ENCODE data around the gene AKR7A2. TPM values are rescaled to one million over a fixed set of nuclear protein-coding genes. Genes with fewer than 3 reads are reported as not detected.
A peak's percentile ranks its signal among the peaks of the same experiment; 100 is the strongest.

AKR7A2 gene
- total and polyA plus RNA-seq, 10 of the 15 experiments (the other 5 are each of a cell fraction or from before 2014, with no cell fraction given), result 1.3 to 114 (median 48.0) TPM

DNA sequence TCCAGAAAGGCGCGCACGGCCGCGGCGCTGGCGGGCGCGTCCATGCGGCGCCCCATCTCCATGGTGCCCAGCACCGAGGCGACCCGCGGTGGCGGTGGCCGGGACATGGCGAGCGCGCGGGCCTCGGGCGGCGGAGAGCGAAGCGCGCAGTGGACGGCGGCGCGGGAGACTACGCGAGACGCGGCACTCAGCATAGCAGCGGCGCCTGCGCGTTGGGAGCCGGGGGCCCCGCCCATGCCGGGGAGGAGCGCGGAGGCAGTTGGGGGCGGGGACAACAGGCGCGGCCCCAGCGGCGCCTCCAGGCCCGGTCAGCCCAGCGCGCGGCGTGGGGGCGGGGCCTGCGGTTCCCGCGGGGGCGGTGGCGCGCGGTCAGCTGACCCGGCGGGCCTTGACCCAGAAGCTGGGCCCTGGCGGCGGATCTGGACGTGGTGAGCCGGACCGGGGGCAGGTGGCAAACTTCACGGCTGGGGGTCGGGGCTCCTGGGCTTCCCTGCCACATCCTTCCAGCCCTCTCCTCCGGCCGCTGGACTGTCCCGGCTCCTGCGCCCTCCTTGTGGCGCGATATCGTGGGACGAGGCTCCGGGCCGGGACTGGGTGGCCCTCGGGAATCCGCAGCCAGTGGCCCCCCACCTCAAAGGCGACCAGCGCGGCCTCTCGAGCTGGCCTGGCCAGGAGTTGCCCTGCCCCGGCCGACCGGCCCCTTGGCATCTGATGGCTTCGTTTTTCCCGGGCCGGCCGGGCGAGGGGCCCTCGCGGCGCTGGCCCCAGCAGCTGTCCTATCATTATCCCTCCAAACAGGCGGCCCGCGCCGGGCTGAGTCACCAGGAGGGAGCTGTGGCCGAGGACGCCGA is at the start of gene AKR7A2, which contains the start of gene SLC66A1 (continued):
- TF ChIP-seq TAF1 (IDR thresholded peaks at IDR 0.05; ENCODE audit: borderline replicate concordance, low read depth, low read length) (peak; percentile 72; the same call in 1 of the 2 replicates), NRF1 (conservative IDR thresholded peaks at IDR 0.05; ENCODE audit: low read depth, low read length) (peak; percentile 69), NFYA (IDR thresholded peaks at IDR 0.05; ENCODE audit: borderline replicate concordance, low read depth, low read length) (no peak), SMAD1 (IDR thresholded peaks at IDR 0.05; ENCODE audit: low read depth, partially characterized antibody) (no peak), EGR1 (IDR thresholded peaks at IDR 0.05; ENCODE audit: borderline replicate concordance in 1 of 2, low read depth in 2 of 2, low read length in 2 of 2) (peak; percentile 23 to 99), SMARCA5 (IDR thresholded peaks at IDR 0.05) (0 out of 2 replicates have a peak, but pooled peaks have one; percentile 42), LARP7 (IDR thresholded peaks at IDR 0.05) (peak; percentile 91), BACH1 (IDR thresholded peaks at IDR 0.05; ENCODE audit: borderline replicate concordance) (peak; percentile 68), GATAD2B (conservative IDR thresholded peaks at IDR 0.05; ENCODE audit: low read depth) (peak; percentile 76; the same call in 1 of the 2 replicates), POLR2AphosphoS5 (IDR thresholded peaks at IDR 0.05; ENCODE audit: low read length) (peak; percentile 74), RUNX3 (IDR thresholded peaks at IDR 0.05; ENCODE audit: low read length) (peak; percentile 79), CREM (IDR thresholded peaks at IDR 0.05; ENCODE audit: low read depth) (0 out of 2 replicates have a peak, but pooled peaks have one; percentile 19), RB1 (IDR thresholded peaks at IDR 0.05; ENCODE audit: borderline replicate concordance) (peak; percentile 91), HDAC2 (IDR thresholded peaks at IDR 0.05) (no peak), RAD51 (IDR thresholded peaks at IDR 0.05) (0 out of 2 replicates have a peak, but pooled peaks have one; percentile 29), HCFC1 (IDR thresholded peaks at IDR 0.05; ENCODE audit: low read length) (peak; percentile 42), RELA (IDR thresholded peaks at IDR 0.05; ENCODE audit: borderline replicate concordance, partially characterized antibody) (peak; percentile 51), STAT3 (IDR thresholded peaks at IDR 0.05; ENCODE audit: low read depth, low read length) (no peak), NFYB (IDR thresholded peaks at IDR 0.05; ENCODE audit: insufficient read depth, low read depth, low read length) (0 out of 2 replicates have a peak, but pooled peaks have one; percentile 16)
- TF ChIP-seq, protein P1, sequence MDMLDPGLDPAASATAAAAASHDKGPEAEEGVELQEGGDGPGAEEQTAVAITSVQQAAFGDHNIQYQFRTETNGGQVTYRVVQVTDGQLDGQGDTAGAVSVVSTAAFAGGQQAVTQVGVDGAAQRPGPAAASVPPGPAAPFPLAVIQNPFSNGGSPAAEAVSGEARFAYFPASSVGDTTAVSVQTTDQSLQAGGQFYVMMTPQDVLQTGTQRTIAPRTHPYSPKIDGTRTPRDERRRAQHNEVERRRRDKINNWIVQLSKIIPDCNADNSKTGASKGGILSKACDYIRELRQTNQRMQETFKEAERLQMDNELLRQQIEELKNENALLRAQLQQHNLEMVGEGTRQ (IDR thresholded peaks at IDR 0.05; ENCODE audit: borderline replicate concordance, low read depth, low read length), result peak; percentile 53
- TF ChIP-seq, protein P2, sequence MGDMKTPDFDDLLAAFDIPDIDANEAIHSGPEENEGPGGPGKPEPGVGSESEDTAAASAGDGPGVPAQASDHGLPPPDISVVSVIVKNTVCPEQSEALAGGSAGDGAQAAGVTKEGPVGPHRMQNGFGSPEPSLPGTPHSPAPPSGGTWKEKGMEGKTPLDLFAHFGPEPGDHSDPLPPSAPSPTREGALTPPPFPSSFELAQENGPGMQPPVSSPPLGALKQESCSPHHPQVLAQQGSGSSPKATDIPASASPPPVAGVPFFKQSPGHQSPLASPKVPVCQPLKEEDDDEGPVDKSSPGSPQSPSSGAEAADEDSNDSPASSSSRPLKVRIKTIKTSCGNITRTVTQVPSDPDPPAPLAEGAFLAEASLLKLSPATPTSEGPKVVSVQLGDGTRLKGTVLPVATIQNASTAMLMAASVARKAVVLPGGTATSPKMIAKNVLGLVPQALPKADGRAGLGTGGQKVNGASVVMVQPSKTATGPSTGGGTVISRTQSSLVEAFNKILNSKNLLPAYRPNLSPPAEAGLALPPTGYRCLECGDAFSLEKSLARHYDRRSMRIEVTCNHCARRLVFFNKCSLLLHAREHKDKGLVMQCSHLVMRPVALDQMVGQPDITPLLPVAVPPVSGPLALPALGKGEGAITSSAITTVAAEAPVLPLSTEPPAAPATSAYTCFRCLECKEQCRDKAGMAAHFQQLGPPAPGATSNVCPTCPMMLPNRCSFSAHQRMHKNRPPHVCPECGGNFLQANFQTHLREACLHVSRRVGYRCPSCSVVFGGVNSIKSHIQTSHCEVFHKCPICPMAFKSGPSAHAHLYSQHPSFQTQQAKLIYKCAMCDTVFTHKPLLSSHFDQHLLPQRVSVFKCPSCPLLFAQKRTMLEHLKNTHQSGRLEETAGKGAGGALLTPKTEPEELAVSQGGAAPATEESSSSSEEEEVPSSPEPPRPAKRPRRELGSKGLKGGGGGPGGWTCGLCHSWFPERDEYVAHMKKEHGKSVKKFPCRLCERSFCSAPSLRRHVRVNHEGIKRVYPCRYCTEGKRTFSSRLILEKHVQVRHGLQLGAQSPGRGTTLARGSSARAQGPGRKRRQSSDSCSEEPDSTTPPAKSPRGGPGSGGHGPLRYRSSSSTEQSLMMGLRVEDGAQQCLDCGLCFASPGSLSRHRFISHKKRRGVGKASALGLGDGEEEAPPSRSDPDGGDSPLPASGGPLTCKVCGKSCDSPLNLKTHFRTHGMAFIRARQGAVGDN (IDR thresholded peaks at IDR 0.05), result peak; percentile 69
